ENCODE results near the gene BCLAF3.
A peak's percentile ranks its signal among the peaks of the same experiment; 100 is the strongest.

Gene BCLAF3

DNA sequence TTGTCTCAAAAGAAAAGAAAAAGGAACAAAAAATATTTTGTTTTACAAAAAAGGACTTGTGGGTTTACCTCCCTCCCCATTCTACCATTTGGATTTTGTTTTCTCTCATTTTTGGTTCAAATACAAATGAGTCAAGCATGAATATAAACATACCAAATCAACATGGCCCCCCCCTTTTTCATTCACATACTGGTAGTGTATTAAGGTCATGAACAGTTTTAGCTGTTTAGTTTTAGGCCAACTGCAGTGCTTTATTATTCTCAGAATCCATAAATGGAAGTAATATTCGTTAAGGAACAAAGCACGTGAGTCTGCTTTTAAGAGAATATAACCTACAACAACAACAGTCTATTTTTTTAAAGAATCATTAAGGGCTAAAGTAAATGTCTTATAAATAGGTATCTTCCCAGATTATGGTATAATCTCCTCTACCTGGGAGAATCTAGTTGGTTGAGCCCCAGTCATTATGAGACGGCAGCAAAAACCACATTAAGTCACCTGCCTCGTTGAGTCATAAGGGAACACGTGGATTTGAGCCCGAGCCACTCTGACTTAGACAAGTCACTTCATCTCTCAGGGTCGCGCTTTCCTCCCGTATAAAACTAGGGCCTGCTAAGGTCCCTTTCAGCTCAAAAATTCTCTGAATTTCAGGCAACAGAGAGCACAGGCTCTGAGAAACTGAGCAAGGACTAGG is 26.7 kb downstream of the BCLAF3 start:
- DNase-seq, result peak; percentile 14

- no peak for DNase-seq
Measured at GRCh38 chrX:19960913-19961312, 29.9 kb downstream of the BCLAF3 start.

GRCh38 chrX:19958552-19959486 is 32.0 kb downstream of the BCLAF3 start:
- DNase-seq, result no peak

DNA sequence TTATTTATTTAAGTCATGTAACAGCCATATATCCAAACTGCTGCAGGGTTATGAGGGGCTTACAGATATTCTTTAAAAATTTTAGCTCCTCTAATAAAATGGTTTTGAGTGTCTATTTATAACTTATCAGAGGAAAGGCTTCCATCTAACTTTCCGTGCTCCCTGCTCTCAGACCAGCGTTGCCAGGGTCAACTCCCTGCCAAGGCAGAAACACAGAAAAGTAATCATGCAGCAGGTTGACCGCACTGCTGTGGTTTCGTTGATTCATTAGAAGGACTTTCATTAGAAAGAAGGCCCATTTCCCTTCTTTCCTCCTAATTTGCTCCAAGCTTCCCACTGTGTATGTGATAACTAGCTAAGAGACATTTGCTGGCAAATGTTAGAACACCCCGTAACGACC is 33.9 kb downstream of the BCLAF3 start:
- DNase-seq, result no peak

DNA sequence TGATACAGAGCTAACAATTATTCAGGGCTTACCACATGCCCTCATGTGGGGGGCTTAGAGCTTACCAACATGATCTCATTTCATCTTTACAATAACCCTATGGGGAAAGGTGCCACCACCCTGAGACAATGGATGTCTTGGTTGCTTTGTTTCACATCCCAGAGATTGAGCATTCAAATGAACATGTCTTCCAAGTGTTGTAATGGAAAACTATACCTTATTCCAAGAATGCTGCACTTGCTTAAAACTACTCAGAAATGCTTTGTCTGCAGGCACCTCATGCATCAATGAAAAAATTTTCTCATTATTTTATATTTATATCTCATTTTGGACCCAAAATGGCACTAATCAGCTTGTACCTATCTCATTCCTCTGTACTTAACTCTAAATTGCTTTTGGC is 34.6 kb downstream of the BCLAF3 start:
- DNase-seq, result no peak

DNA sequence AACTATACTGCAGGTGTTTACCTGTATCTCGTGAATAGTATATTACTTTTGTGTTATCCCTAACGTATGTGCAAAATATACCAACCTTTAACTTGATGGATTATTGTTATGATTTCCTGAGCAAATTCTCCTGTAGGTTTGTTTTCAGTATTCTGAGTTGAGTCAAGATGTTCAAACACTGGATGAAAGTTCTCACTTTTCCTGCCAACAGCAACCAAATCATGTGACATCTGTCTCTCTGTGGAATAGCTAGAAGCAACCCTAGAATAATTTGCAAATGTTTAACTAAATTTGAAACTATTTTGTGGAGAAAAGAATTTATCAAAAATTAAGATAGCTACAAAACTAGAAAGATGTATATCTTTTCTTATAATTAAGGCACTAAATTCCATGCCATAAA is 35.6 kb downstream of the BCLAF3 start:
- no peak for DNase-seq

DNA sequence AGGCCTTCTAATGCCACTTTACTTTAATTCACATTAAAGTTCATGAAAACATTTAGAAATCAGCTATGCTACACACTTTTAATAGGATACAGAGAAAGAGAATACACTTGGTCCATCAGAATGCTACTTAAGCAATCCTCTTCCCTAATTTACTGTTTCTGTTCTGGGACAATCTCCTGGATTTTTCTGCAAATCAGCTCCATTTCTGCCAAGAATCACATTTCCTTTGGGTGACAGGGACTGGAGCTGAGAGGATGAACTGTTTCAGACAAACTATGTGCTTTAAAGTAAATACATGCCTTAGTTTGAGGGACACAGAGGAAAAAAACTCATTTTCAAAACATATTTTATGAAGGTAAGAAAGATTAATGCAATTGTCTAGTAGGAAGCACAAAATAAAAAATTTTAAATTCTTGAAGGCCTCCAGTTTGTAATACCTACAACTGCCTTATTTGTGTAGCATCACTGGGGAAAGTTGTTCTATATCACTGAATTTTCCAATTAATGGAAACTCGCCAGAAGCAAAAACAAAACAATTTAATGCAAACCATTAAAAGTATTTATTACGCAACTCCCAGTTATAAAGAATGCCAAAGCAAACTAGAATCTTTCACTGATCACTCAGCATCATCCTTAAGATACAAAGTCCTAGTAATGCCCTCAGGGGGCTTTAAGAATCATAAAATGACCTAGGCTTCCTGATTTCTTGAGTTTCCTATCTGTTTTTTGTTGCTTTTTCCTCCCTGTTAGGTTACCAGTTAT is 36.3 kb downstream of the BCLAF3 start:
- no peak for DNase-seq

DNA sequence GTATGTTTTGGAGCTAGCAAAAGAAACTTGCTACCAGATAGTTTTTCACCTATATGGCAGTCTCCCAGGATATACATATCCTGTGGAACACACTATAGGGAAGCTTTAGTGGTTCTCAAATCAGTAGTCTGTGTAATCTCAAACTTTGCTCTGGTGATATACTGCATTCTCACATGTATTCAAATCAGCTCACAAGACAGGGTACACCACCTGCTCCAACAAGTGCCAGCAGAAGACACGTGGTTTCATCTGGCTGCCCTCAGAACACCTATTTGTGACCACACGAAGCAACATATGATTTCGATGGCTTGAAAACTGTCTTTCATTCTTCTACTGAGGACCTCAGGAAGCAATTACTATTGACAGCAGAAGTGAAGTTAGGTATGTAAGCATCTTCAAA is 37.7 kb downstream of the BCLAF3 start:
- no peak for DNase-seq

- DNase-seq, result no peak
Measured at GRCh38 chrX:19949340-19949739, 41.5 kb downstream of the BCLAF3 start.

DNA sequence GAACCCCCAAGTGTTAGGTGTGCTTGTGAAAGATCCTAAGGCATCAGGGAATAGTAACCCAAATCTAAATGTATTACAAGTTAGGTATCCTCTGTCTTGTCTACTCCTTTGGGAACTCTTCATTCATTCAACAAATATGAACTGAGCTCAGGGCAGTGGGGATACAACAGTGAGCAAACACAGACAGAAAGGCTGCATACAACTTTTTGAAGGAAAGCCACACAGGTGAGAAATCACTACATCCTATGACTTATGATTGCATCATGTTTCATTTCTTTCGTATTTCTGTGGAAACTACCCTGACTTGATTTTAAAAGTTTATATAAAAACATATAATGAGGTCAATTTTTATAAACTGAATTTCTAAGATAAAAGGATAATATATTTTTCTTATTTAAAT is 43.2 kb downstream of the BCLAF3 start:
- no peak for DNase-seq

All from activated CD8-positive, alpha-beta memory T cell treated with anti-CD3 and anti-CD28 coated beads, Interleukin-2, amount 50 U/mL, for 4 hours (primary cell).